Stimulated activated CD8-positive, alpha-beta memory T cell treated with anti-CD3 and anti-CD28 coated beads, Interleukin-7, amount 100 ng/mL, for 4 hours (primary cell): ENCODE results near the gene DNAH11.
"Not testable (repeated sequence)": the region's sequence is repeated elsewhere in the genome, so short reads cannot be mapped to it uniquely, and the experiment has no call there.

ENCODE experiments used
- DNase-seq, 2 donors: peaks; one replicate each; pipeline ENCODE4 v3.0.0-alpha.2; 2020; ENCODE audit warnings: low read depth in 2 of 2

The DNAH11 gene

DNA sequence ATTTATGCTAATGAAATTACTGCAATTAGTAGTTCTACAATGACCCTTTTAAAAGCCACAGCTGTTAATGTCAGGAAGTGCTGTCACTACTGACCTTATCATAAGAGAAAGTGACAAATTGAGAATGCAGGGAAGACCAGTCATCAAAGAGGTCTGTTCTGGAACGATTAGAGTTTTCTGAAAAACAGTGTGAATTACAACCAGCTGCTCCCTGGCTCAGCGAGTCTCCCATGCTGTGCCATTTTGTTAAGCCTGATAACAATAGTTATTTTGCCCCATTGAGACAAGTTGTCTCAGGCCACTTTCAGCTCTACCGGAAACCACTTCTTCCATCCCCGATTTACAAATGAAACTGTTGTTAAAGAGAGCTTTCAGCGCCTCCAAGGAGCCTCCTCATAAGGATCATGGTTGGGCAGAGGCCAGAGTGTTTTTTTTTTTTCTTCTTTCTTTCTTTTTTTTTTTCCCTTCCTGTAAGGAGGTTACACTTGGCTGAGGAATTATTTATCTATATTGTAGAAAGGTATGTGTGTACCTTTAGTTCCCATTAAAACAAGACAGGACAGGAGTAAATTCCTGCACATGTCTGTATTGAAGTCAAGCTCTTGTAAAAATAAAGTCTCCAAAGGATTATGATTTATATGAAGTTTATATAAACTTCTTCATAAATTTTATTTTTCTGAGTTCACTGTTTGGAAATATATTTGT, 229.2 kb downstream of the DNAH11 start:
- no peak for DNase-seq

DNA sequence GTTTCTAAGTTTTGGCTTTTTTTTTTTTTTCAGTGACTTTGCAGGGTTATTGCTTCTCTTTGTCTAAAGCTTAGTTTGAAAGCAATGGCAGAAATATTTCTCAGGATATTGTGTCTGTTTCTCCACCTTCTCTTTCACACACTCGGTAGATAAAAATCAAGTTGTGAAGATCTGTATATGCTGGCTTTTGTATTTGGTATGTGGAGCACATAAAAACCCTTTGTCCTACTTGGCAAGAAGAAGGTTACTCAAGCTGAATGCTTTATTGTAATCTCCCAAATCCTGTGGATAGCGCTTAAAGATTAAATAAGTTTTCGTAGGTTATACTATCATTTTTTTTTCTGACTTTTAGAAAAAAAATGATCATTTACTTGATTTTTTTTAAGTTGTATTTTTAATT, 230.5 kb downstream of the DNAH11 start:
- no peak for DNase-seq

DNA sequence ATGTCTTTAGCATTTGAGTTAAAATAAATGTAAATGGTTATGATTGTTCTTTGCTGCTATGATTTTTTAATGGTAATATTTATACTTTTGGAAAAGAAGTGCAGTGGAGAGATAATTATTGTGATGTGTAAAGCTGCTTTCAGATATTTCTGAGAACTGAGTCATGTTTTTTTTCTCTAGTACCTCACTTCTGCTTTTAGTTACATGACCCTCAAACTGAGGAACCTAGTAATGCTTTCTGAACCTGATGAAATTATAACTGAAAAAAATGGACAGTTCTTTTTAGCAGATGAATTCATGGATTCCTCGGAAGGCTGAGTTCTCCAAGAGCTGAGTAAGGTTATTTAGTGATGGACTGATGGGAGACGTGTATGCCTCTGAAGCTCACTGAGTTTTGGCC, 235.1 kb downstream of the DNAH11 start:
- DNase-seq, result no peak

DNA sequence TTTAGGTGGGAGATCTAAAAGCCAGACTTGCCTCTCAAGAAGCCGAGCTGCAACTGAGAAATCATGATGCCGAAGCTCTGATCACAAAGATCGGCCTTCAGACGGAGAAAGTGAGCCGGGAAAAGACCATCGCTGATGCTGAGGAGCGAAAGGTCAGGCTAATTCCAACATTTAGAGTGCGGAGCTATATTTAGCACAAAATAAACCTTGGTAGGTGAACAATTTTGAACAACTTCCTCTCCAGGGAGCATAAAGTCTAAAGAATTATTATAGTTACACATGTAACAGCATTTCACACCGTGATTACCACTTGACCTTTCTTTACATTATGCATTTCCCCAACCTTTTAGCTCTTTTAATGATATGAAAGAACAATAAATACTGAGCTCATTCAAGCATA, 236.1 kb downstream of the DNAH11 start:
- DNase-seq, result no peak

DNA sequence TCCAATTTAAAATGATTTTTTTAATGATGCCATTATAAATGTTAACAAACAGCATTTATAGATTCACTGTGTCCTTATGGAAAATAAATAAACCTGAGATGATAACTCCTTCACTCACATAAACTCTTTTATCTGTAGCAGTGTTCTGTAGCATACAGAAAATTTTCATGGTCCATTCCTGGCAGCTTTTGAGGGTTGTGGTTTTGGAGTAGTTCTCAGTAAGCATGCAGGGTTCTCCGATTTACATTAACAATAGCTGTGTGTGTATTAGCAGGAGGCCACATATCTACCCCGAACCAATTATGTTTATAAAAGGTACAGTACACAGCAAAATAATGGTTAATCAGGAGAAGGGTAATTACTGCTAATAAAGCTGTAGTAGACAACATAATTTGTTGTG, 240.2 kb downstream of the DNAH11 start:
- no peak for DNase-seq

DNA sequence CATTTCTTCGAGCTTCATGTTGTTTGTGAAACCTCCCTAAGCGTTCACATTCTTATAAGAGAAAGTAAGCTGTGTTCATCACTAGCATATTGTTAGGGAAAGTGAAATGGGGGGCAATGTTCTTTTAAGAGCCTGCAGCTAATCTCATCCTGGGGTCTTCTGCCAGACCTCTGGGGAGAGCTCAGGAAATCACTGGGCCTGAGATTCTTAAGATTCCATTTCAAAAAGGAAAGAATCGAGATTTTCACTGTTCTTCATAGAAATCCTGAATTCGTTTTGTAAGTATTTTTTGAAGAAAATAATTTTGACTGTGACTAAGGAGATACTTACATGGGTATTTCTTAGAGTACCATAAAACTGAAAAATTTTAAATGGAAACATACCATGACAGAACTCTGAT, 242.2 kb downstream of the DNAH11 start:
- no peak for DNase-seq

DNA sequence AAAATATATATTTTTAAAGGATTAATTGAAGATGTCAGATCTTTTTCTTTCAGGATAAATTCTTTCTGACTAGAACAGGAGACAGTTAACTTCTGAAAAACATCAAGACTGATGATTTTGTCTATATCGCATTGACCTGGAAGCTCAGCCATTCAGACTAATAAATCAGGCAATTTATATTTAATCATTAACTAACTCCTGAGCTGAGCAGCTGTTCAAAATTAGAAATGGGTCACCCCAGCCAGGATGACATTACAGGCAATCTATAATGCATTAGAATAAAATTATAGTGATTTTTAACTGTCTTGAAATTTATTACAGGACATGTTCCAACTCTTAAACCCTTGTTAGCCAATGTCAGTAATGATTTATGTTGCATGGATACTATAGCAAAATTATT, 263.0 kb downstream of the DNAH11 start:
- no peak for DNase-seq

DNA sequence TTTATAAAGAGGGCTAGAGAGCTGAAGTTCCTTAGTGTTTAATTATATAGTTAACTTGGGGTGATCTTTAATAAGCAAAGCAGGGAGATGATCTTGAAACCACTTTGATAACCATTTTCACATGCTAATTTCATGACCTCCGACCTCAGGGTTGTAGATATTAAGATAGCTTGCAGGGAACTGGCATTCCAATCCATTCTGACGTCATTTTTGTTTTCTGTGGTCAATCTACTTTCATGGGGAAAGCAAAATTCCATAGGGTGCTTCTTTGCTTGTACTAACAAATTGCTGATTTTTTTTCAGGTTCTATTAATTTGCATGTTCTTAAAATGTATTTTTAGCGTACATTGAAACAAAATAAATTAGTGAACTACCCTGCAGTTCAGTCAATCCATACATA, 263.5 kb downstream of the DNAH11 start:
- DNase-seq, result no peak

DNA sequence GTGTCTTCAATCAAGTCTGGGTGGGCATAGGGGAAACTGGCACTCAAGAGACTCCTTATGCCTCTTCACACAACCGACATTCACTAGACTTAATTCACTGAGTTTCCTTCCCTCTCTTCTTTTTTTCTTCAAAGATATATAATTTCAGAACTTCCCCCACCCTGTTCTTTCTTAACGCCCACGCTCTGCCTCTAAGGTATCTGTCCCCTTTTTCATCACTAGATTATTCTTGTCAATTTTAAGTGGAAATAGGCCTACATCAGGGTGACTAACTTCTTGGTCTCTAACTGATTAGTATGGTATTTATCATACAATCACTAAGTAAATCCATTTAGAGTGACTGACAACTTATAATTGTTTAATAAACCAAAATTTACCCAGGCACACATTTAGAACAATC, 276.2 kb downstream of the DNAH11 start:
- DNase-seq, result no peak

DNA sequence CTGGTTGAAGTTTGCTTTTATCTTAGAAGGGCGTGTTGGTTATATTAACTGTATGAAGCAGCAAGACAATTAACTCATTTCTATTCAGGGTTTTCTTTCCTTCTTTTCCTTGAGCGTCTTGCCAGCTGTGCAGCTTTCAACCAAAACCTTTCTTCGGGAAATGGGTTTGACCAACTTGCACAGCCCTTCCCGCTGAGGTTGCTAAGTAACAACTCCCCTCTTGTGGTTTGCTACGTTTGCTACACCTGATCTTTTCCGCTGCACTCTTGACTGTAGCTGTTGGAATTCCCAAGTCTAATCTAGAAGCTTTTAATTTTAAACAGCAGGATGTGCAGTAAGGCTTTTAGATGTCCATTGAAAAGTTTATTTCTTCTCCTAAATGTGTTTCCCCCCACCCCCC, 286.0 kb downstream of the DNAH11 start:
- DNase-seq, result no peak

DNA sequence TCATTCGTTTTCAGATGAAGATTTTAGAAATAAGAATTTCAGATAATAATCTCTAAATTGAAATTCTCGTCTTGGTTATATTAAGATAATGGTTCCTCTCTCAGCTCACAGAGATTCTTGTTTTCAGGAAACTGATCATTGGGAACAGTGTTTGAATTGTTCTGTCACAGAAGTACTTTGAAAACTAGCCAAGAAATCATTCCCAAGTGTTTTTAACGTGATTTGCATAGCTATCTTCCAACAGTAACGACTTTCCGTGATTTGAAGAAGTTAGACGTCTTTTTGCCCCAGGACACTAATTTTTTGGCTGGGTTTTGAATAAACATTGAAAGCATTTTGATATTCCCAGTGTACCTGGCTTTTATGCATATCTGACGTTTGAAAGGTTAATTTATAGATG, 286.9 kb downstream of the DNAH11 start:
- no peak for DNase-seq

DNA sequence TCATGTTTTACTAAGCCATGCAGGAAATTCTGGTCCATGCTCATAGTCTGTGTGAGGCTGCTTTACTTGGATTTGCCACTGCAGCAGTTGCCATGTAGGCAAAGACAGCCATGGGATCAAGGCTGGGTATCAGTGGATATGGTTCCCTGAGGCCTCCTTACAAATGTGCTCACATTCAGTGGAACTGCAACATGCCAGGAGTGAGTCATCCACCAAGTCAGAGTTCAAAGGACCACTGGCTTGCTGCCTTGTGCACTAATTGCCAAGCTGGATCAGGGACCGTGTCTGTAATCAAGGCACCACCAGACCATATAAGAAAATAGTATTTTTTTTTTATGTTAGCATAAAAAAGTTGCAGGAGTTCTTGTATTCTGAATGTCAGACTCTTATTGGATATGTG, 301.9 kb downstream of the DNAH11 start:
- no peak for DNase-seq

DNA sequence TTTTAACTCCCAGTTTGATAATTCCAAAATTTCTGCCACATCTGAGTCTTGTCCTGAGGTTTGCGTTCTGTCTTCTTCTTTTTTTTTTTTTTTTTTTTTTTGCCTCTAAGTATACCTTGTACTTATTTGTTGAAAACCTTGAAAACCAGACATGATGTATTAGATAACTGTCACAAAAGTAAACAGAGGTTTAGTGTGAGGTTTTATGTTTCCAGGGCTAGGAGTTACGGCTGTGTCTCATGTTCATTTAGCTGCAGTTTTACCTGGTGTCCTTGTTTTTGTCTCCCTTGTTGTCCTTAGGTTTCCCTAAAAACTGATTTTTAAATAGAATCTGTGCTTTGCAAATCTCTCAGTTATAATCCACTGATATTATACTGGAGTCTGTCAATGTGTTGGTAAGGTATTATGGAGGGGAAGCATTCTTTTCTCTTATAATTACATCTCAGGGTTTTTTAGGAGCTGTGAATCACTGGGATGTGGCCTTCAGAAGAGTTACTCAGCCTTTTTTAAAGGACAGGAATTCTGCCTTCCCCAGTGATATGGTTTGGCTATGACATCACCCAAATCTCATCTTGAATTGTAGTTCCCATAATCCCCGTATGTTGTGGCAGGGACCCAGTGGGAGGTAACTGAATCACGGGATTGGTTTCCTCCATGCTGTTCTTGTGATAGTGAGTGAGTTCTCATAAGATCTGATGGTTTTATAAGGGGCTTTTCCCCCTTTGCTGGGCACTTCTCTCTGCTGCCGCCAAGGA, 307.9 kb downstream of the DNAH11 start:
- no peak for DNase-seq

DNA sequence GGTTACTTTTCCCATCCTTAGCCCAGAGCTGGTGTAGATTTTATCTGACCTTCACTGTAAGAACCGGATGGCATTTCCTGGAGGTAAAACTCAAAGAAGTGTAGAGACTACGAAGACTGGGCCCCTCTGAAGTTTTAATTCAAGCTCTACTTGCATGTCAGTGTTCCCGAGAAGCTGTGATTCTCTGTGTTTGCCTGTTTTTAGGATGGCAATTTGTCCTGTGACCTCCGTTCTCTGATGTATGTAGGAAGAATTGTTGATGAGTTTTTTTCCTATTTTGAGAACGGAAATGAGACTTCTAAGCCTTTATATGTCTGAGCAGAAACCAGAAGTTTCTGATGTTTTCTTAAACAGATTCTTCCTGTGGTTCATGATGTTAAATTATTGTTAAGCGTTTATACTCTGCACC, 308.7 kb downstream of the DNAH11 start:
- DNase-seq, result no peak

DNA sequence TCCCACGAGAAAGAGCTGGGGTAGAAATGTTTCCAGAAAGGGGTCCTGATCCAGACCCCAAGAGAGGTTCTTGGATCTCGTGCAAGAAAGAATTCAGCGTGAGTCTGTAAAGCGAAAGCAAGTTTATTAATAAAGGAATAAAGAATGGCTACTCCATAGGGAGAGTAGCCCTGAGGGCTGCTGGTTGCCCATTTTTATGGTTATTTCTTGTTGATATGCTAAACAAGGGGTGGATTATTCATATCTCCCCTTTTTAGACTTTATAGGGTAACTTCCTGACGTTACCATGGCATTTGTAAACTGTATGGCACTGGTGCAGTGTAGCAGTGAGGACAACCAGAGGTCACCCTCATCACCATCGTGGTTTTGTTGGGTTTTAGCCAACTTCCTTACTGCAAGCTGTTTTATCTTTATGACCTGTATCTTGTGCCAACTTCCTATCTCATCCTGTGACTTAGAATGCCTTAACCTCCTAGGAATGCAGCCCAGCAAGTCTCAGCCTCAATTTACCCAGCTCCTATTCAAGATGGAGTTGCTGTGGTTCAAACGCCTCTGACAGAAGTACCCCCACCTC, 322.9 kb downstream of the DNAH11 start:
- DNase-seq, result not testable (repeated sequence)

DNA sequence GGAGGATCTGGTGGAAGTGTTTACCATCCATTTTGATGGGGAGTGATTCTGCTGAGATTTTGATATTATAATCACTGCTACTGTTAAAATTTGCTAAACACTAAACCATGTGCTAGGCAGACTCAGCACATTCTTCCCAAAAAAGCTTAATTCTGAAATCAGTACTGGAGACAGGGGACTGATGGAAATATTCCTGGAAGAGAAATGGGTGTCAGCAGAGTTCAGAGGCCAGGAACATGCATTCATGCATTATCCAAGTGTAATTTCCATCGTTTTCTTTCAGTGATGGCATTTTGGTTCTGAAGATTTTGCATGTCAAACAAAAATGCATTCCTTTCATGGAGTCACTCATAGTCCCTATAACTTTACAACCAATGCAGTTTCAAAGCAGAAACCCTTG, 323.9 kb downstream of the DNAH11 start:
- no peak for DNase-seq

DNA sequence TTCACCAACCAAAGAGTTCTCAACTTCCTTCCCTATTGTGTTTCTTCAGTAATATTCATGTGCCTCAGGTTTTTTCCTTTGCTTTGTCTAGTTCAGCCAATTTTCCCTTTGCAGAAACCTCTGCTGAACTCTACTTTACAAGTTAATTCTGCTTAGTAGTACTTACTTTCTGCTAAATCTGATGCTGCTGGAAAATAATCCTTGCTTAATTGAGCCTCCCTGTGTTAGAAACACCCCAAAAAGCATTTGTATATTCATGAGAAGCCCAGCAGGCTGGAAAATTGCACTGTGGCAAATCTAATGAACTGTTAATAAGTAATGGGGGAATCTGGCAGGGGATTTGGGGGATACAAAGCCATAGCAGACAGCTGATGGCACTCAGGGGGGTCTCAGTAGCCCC, 324.4 kb downstream of the DNAH11 start:
- no peak for DNase-seq

DNA sequence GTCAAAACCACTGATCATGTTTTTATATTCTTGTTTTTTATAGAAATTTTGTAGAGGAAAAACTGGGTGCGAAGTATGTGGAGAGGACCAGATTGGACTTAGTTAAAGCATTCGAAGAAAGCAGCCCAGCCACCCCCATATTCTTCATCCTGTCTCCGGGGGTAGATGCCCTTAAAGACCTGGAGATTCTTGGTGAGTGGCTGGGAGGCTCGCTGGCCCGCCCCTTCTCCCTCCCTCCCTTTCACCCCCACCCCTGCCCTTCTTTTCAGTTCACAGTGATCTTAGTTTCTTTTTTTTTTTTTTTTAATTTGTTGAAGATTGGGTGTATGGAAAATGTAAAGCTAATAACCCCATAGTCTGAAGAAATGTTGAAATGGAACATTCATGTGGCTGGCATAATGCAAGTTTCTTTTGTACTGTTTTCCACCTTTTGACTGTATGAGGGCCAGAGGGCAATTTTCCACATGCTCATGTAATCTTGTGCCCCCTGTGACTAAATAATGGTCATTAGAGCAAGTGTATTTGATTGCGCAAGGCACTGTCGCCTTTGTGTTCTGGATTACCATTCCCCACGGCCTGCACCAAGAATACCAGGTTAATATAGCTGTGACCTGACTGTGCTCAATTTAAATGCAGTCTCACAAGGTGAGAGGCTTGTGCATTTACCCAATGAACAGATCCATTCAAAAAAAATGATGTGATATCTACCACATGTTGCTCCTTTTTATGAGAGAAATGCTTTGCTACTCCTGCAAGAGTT, 325.2 kb downstream of the DNAH11 start:
- DNase-seq, result no peak

DNA sequence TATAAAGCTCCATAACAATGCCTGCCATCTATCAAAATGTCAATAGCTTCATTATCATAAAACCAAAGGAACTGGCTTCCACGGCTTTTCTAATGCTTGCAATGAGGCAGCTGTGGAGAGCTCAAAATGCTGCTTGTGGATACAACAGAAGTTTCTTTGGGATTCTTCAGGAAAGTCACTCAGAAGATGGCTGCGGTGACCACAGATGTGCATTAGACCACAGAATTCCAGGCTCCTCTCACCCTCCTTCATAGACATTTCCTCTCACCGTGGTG, 325.7 kb downstream of the DNAH11 start:
- DNase-seq, result no peak

DNA sequence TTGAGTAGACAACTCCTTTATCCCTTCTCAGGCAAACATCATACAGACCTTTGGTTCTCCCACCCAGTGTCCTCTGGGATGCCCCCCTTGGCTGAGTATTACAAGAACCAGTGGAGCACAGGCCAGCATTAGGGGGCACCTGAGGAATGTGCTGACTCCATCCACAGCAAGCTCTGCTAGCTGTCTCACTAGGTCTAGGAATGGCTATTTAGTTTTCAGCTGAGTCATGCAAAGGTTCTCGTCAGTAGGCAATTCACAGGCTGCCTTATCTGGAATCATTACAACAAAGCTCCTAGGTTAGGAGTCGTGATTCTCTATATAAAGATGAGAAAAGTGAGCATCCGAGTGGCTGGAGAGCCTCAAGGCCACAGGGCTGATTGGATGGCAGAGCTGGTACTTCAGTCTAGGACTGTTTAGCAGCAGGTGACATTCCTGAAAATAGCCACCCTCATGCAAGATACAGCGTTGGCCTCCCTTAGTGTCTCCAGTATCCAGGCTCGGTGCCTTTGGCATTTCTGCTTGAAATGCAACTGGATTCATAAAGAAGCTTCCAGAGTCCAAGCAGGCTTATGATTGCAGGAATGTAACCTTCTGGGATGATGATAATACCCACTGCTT, 327.1 kb downstream of the DNAH11 start:
- DNase-seq, result no peak

DNA sequence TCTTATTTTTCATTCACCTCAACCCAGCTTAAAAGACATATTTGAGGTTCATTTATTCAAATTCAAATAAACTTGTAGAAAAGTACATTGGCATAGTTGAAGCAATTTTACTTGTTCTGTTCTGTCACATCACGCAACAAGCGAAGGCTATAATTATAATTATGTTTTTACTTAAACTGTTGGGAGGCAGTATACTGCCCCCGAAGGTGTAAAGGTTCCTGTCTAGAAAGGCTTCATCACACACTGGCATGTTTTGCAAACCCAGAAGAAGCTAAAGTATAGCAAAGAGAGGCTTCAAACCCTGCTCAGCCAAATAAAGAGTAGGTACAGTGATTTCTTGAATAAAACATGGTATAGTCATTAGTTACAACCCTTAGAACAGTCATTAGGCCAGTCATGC, 340.2 kb downstream of the DNAH11 start:
- DNase-seq, result no peak

DNA sequence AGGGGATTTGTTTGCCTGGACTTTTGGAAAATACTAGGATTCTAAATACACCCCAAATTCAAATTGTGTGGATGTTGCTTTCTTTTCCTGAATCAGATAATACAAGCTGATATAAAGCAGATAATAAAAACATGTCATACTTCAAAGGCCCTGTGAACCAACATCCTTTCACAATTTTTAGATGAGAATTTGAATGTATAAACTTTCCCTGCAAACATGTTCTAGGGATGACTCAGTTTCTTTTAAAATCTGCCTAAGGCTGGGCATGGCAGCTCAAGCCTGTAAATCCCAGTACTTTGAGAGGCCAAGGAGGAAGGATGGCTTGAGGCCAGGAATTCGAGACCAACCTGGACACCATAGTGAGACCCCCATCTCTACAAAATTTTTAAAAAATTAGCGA, 340.7 kb downstream of the DNAH11 start:
- not testable (repeated sequence) for DNase-seq
